K562 (cell line): Measurements from ENCODE around the gene NACC1. TPM values are rescaled to one million over a fixed set of nuclear protein-coding genes. Genes with fewer than 3 reads are reported as not detected.

Experiments used
- ATAC-seq: fragments of 200-7000 bp; cut with Tn5 transposase; 3 replicates; pipeline ENCODE4 v1.9.1; 2020; ENCODE audit warnings: moderate library complexity
- BruUV-seq: library from RNA; stranded (reverse); fragments of 400-500 nt; replicated peaks from 2 replicates; lab custom pipeline; 2021; lab: Mats Ljungman, UMichigan
- CTCF ChIA-PET: fragments of 300-600 bp; formaldehyde crosslinking; extraction: SDS; loops from one replicate; lab custom pipeline; 2021; ENCODE audit warnings: low intra/inter-chr PET ratio; lab: Yijun Ruan, JAX
- POLR2A ChIA-PET: fragments of 300-600, 350-650 bp; sonication (Branson Sonifier 250); formaldehyde crosslinking; extraction: SDS; loops from one replicate; lab custom pipeline; 2021; ENCODE audit warnings: antibody characterized with exemption, inconsistent platforms; lab: Yijun Ruan, JAX
- DNase-seq, 4 experiments: peaks; one replicate each; pipeline versions ENCODE4 v3.0.0 to v3.0.0-alpha.2; 2011 to 2018; ENCODE audit warnings: low spot score in 3 of 4, mixed read lengths in 3 of 4; ENCODE audit errors: extremely low read depth in 1 of 4
- FAIRE-seq: peaks from 2 replicates; lab custom pipeline; 2011; peaks lifted over from hg19 to GRCh38; lab: Jason Lieb, UNC
- H2AFZ ChIP-seq: 2 replicates; pipeline ENCODE4 v1.6.0; 2011; ENCODE audit warnings: low read depth, low read length, control low read depth, inconsistent platforms
- H3K27ac ChIP-seq: fragments of 200-600 bp; 3 replicates; pipeline ENCODE4 v1.8.0; 2011; ENCODE audit warnings: low read depth, mild to moderate bottlenecking, control low read depth, inconsistent platforms, low read length, moderate library complexity, mixed read lengths; ENCODE audit errors: extremely low read depth
- H3K27me3 ChIP-seq, 2 experiments: fragments of 300-600 bp in 1 of 2; 2 replicates in 1 of 2; 3 replicates in 1 of 2; pipeline versions ENCODE4 v1.6.0 to v1.8.0; 2011; ENCODE audit warnings: inconsistent platforms in 2 of 2, low read length in 2 of 2, mild to moderate bottlenecking in 1 of 2, mixed read lengths in 1 of 2, moderate library complexity in 1 of 2; ENCODE audit not compliant: control insufficient read depth in 2 of 2, insufficient read depth in 2 of 2
- H3K36me3 ChIP-seq: fragments of 300-600 bp; 3 replicates; pipeline ENCODE4 v1.8.0; 2011; ENCODE audit warnings: mild to moderate bottlenecking, low read length, inconsistent platforms; ENCODE audit not compliant: control insufficient read depth, insufficient read depth
- H3K4me1 ChIP-seq, 2 experiments: fragments of 200-600 bp in 1 of 2; replicated peaks in 1 of 2; 2 replicates in 1 of 2; 3 replicates in 1 of 2; pipeline versions ENCODE4 v1.5.1 to v1.8.0; 2011; ENCODE audit warnings: inconsistent platforms in 2 of 2, low read length in 2 of 2, mild to moderate bottlenecking in 1 of 2, mixed read lengths in 1 of 2, moderate library complexity in 1 of 2; ENCODE audit not compliant: control insufficient read depth in 2 of 2, insufficient read depth in 2 of 2
- H3K4me2 ChIP-seq: 2 replicates; pipeline ENCODE4 v1.6.1; 2011; ENCODE audit warnings: low read length, control low read depth, inconsistent platforms, mixed read lengths; ENCODE audit not compliant: insufficient read depth
- H3K4me3 ChIP-seq: fragments of 200-600 bp; sonication (generic), shearing (Covaris generic); 2 replicates; pipeline ENCODE4 v1.5.1; 2016; ENCODE audit warnings: control low read depth, inconsistent platforms
- H3K79me2 ChIP-seq: fragments of 200-600 bp; 3 replicates; pipeline ENCODE4 v1.8.0; 2011; ENCODE audit warnings: low read length, inconsistent platforms; ENCODE audit not compliant: control insufficient read depth, insufficient read depth
- H3K9ac ChIP-seq, 2 experiments: 2 replicates each; pipeline versions ENCODE4 v1.6.0 to v1.6.1; 2011; ENCODE audit warnings: low read depth in 2 of 2, low read length in 2 of 2, control low read depth in 1 of 2, inconsistent platforms in 1 of 2, mild to moderate bottlenecking in 1 of 2, mixed read lengths in 1 of 2; ENCODE audit not compliant: insufficient read depth in 1 of 2
- H3K9me1 ChIP-seq: one replicate; pipeline ENCODE4 v1.6.0; 2011; ENCODE audit warnings: inconsistent platforms, mild to moderate bottlenecking, low read length, moderate library complexity; ENCODE audit not compliant: control insufficient read depth, insufficient read depth
- H3K9me3 ChIP-seq: replicated peaks from 2 replicates; pipeline ENCODE4 v1.5.1; 2011; ENCODE audit warnings: low read depth, low read length, inconsistent platforms; ENCODE audit not compliant: control insufficient read depth, insufficient read depth
- H4K20me1 ChIP-seq: replicated peaks from 2 replicates; pipeline ENCODE4 v1.6.1; 2011; ENCODE audit warnings: low read length, inconsistent platforms, mixed read lengths; ENCODE audit not compliant: control insufficient read depth, insufficient read depth
- CEBPB ChIP-seq: fragments of 450-650 bp; IDR thresholded peaks from 2 replicates; pipeline ENCODE4 v1.6.1; 2016; ENCODE audit warnings: missing genetic modification characterization, missing compliant biosample characterization
- CHD2 ChIP-seq: IDR thresholded peaks from 2 replicates; pipeline ENCODE4 v1.6.1; 2011; ENCODE audit warnings: low read depth, low read length
- ESRRA ChIP-seq: fragments of 450-650 bp; IDR thresholded peaks from 2 replicates; pipeline ENCODE4 v1.6.1; 2014; ENCODE audit warnings: low read depth, mild to moderate bottlenecking, moderate library complexity, borderline replicate concordance
- ETV5 ChIP-seq: sonication (generic); formaldehyde crosslinking; IDR thresholded peaks from 2 replicates; pipeline ENCODE4 v1.4.0; 2020; ENCODE audit warnings: low read depth, mild to moderate bottlenecking, missing genetic modification reagents
- GABPA ChIP-seq: fragments of 200-800 bp; sonication (Bioruptor generic); conservative IDR thresholded peaks from 2 replicates; pipeline ENCODE4 v1.6.1; 2016; ENCODE audit warnings: low read depth, missing genetic modification characterization, missing compliant biosample characterization
- HMGN3 ChIP-seq: IDR thresholded peaks from 2 replicates; pipeline ENCODE4 v1.6.1; 2011; ENCODE audit warnings: borderline replicate concordance, low read depth, mild to moderate bottlenecking, mixed read lengths, low read length; ENCODE audit not compliant: insufficient read length; ENCODE audit errors: extremely low read depth
- POLR2A ChIP-seq: fragments of 450-650 bp; conservative IDR thresholded peaks from 2 replicates; pipeline ENCODE4 v1.6.1; 2016
- POLR3A ChIP-seq: IDR thresholded peaks from 2 replicates; pipeline ENCODE4 v1.6.1; 2011; ENCODE audit warnings: borderline replicate concordance, mild to moderate bottlenecking, moderate library complexity; ENCODE audit not compliant: insufficient read length, insufficient read depth; ENCODE audit errors: extremely low read depth
- SMARCC2 ChIP-seq: fragments of 450-650 bp; IDR thresholded peaks from 2 replicates; pipeline ENCODE4 v1.6.1; 2017; ENCODE audit warnings: antibody characterized with exemption, moderate library complexity, mild to moderate bottlenecking, low read depth
- TAF7 ChIP-seq: fragments of 450-650 bp; IDR thresholded peaks from 2 replicates; pipeline ENCODE4 v1.6.1; 2016; ENCODE audit warnings: missing genetic modification characterization, missing compliant biosample characterization
- VEZF1 ChIP-seq: fragments of 200-800 bp; sonication (Bioruptor generic); IDR thresholded peaks from 2 replicates; pipeline ENCODE4 v1.6.1; 2017; ENCODE audit warnings: missing genetic modification characterization, missing compliant biosample characterization
- ZBTB33 ChIP-seq: sonication (generic); formaldehyde crosslinking; IDR thresholded peaks from 2 replicates; pipeline ENCODE4 v1.8.1; 2023; ENCODE audit warnings: mild to moderate bottlenecking, missing genetic modification reagents
- WGBS: fragments of 100-300 bp; shearing (Covaris generic); methylation state at CpG from one replicate; pipeline ENCODE4 v1.1.6; 2016; ENCODE audit warnings: low coverage, mixed read lengths; ENCODE audit not compliant: insufficient coverage; ENCODE audit errors: missing lambda C conversion rate; 5-methylcytosine and 5-hydroxymethylcytosine counted together
- in situ Hi-C: fragments of 300-500 bp; cut with MboI; formaldehyde crosslinking; loops from 4 replicates; pipeline ENCODE4 v1.15.0; 2018; ENCODE audit warnings: inconsistent platforms, mixed read lengths
- intact Hi-C: fragments of 100-400 bp; cut with micrococcal nuclease; formaldehyde crosslinking; loops from 2 replicates; pipeline ENCODE4 v1.14.2; 2022
- polyA plus RNA-seq, 8 experiments: library from polyadenylated mRNA; depleted of rRNA in 4 of 8; stranded (reverse) in 5 of 8; unstranded in 3 of 8; fragments of >200 nt; fragmentation: Nextera tagmentation in 2 of 8; fragmentation: Illumina TruSeq in 1 of 8; extraction: Ambion mirVana in 2 of 8; extraction: Trizol in 1 of 8; gene quantifications; 2 replicates each; pipeline versions ENCODE4 v1.2.1 to v1.2.3, GENCODE V29; 2011 to 2014; ENCODE audit warnings: inconsistent platforms in 1 of 8, missing spikeins in 1 of 8
- total RNA-seq, 7 experiments: library from RNA; depleted of rRNA in 6 of 7; stranded (reverse); fragments of >200 nt in 6 of 7; fragmentation: Illumina TruSeq in 2 of 7; extraction: Trizol in 2 of 7; gene quantifications; 2 replicates each; pipeline versions ENCODE4 v1.2.1 to v1.2.3, GENCODE V29; 2011 to 2021; ENCODE audit warnings: low replicate concordance in 1 of 7
- TF ChIP-seq, protein P1 (sequence below): fragments of 250-450 bp; sonication (Bioruptor Pico); IDR thresholded peaks from 2 replicates; pipeline ENCODE4 v1.8.0; 2021; ENCODE audit warnings: moderate library complexity, mild to moderate bottlenecking, inconsistent platforms

NACC1 gene
- total and polyA plus RNA-seq, 9 of the 15 experiments (the other 6 are each of a cell fraction or from before 2014, with no cell fraction given) = 0.04 to 96.6 (median 25.8) TPM

DNA sequence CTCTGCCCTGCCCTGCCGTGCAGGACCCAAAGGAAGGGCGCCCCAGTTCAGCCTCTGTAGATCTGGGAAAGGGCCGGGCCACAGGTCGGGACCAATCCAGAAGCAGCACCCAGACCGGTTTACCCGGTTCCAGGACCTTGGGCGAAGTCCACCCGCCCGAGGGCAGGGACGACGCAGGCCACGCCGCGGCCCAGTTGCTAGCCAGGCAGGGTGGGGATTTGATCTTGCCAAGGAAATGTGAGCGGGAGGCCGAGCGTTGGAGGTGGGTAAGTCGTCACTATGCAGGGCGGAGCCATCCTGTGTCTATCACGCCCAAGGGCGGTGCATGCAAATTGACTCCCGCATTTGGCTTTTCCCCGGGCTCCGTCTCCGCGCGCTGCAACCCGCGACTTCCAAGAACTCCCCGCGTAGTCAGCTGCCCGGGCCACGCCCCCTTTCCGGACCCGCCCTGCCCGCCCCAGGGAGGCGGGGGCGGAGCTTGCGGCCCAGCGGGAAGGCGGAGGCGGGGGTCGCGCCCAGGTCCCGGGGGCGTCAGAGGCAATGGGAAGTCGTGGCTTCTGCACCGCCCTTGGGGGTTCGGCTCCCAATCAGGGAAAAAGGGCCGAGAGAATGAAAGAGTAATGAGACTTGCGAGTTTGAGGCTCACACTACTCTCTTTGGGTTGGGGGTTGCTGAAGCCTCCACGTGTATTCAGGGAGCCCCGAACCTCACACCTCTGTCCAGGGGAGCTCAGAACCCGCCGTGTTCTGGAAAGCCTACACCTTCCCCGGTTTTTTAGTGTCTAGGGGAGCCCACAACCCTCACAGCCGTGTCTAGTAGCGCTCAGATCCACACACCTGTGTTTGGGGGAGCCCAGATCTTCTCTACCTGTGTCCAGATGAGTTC, 44.9 kb downstream of the NACC1 start (continued):
- TF ChIP-seq, protein P1, sequence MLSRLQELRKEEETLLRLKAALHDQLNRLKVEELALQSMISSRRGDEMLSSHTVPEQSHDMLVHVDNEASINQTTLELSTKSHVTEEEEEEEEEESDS = no peak
- no peak for TF ChIP-seq TAF7 (tag)
- TF ChIP-seq GABPA (tag) = peak; percentile 48; the same call in 1 of the 2 replicates
- peak; percentile 60; the same call in 1 of the 2 replicates for TF ChIP-seq ETV5 (CRISPR knock-in tag)
- TF ChIP-seq POLR3A = no peak

GRCh38 chr19:13163609-13164342, 45.7 kb downstream of the NACC1 start:
- Histone ChIP-seq H3K9me3 (no peaks in the 10 kb centered on the region), H3K27ac (peak overlapping the region; percentile 98), H3K36me3 (no peaks in the 10 kb centered on the region; the same call in 2 of the 3 replicates), H3K27me3 (no peaks in the 10 kb centered on the region), H3K79me2 (peaks cover 7% of the 10 kb centered on the region; the same call in 2 of the 3 replicates), H2AFZ (peak overlapping the region; percentile 81), H3K4me2 (peak overlapping the region; percentile 96), H3K4me1 (peaks cover 35 to 60% of the 10 kb centered on the region in 2 experiments), H4K20me1 (no peaks in the 10 kb centered on the region), H3K9me1 (no peaks in the 10 kb centered on the region), H3K9ac (peak overlapping the region; percentile 88 to 97), H3K4me3 (peak overlapping the region; percentile 48)
- DNase-seq (peak; percentile 63 to 92 (median 73)), ATAC-seq (peak; percentile 71), FAIRE-seq (peak; percentile 46)
- ChIA-PET CTCF (no interaction called here), POLR2A (interaction anchor here (0.6 to 4.9 kb wide), 11 partner anchors 8 to 226 kb away, joined by 3 to 45 read pairs (median 3); partner anchors contain the start of genes IER2, STX10 and TRMT1)
- no TSS peak for BruUV-seq
- in situ Hi-C loops (no loop called here), intact Hi-C loops (no loop called here)
- WGBS = 1% methylated on average over 19 of the region's 20 CpGs
- TF ChIP-seq CHD2 = peak; percentile 52
- no peak for TF ChIP-seq SMARCC2
- no peak for TF ChIP-seq ZBTB33
- TF ChIP-seq VEZF1 (CRISPR knock-in tag) = peak; percentile 80
- TF ChIP-seq ESRRA = no peak
- TF ChIP-seq HMGN3 = peak; percentile 72
- no peak for TF ChIP-seq CEBPB (tag)
- TF ChIP-seq POLR2A = peak; percentile 72
